Measurements from ENCODE around the gene TUFT1. TPM values are rescaled to one million over a fixed set of nuclear protein-coding genes. Genes with fewer than 3 reads are reported as not detected.

Gene TUFT1
- total RNA-seq, 1 donor from 2014 or later = 16.0 TPM

DNA sequence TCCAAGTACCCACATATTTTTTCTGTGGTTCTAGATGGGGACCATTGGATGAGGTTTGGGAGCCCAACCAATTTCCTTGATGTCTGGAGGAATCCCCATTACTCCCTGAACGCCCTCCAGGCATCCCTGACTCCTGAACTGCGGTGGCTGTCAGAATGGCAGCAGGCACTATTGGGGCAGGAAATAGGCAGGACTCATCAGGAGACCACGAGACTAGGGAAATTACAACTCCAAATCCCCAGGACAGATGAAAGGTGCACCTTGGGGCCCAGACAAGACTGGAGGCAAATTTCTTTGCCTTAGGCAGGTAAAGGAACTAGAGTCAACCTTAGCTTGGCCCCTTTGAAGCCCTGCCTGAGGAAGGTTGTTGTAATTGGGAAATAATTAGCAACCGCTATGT lies 27.8 kb upstream of the TUFT1 start:
- H3K4me3 ChIP-seq = peak overlapping the region; percentile 58 to 64
- H3K9me3 ChIP-seq = no peaks in the 10 kb centered on the region
- no peak for DNase-seq (ENCODE audit: extremely low spot score in 2 of 2)
- intact Hi-C loops (cut with DNase I) = no loop called here
- no peaks in the 10 kb centered on the region for H3K27me3 ChIP-seq
- H3K4me1 ChIP-seq = peaks cover 27% of the 10 kb centered on the region
- TF ChIP-seq POLR2AphosphoS5 (IDR thresholded peaks at IDR 0.05; ENCODE audit: insufficient read depth in 1 of 2, low read depth in 1 of 2) (no peak), POLR2A (IDR thresholded peaks at IDR 0.05) (no peak)
- TF ChIP-seq, protein P1, sequence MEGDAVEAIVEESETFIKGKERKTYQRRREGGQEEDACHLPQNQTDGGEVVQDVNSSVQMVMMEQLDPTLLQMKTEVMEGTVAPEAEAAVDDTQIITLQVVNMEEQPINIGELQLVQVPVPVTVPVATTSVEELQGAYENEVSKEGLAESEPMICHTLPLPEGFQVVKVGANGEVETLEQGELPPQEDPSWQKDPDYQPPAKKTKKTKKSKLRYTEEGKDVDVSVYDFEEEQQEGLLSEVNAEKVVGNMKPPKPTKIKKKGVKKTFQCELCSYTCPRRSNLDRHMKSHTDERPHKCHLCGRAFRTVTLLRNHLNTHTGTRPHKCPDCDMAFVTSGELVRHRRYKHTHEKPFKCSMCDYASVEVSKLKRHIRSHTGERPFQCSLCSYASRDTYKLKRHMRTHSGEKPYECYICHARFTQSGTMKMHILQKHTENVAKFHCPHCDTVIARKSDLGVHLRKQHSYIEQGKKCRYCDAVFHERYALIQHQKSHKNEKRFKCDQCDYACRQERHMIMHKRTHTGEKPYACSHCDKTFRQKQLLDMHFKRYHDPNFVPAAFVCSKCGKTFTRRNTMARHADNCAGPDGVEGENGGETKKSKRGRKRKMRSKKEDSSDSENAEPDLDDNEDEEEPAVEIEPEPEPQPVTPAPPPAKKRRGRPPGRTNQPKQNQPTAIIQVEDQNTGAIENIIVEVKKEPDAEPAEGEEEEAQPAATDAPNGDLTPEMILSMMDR (IDR thresholded peaks at IDR 0.05) = no peak
- H3K36me3 ChIP-seq = no peaks in the 10 kb centered on the region
- no peak overlapping the region for H3K27ac ChIP-seq

GRCh38 chr1:151512801-151513625 lies 27.1 kb upstream of the TUFT1 start:
- TF ChIP-seq, protein P1 (IDR thresholded peaks at IDR 0.05) = no peak
- TF ChIP-seq POLR2AphosphoS5 (IDR thresholded peaks at IDR 0.05; ENCODE audit: insufficient read depth in 1 of 2, low read depth in 1 of 2) = peak in 1 of 2 donors; percentile 3
- H3K9me3 ChIP-seq = no peaks in the 10 kb centered on the region
- intact Hi-C loops (cut with DNase I) = no loop called here
- DNase-seq (ENCODE audit: extremely low spot score in 2 of 2) = no peak
- no peak overlapping the region for H3K4me3 ChIP-seq
- no peaks in the 10 kb centered on the region for H3K36me3 ChIP-seq
- no peaks in the 10 kb centered on the region for H3K27me3 ChIP-seq
- peaks cover 27% of the 10 kb centered on the region for H3K4me1 ChIP-seq
- H3K27ac ChIP-seq = no peak overlapping the region

- H3K27ac ChIP-seq = no peak overlapping the region
- peaks cover 27% of the 10 kb centered on the region for H3K4me1 ChIP-seq
- H3K36me3 ChIP-seq = no peaks in the 10 kb centered on the region
- H3K4me3 ChIP-seq = no peak overlapping the region
- intact Hi-C loops (cut with DNase I) = no loop called here
- no peak for DNase-seq (ENCODE audit: extremely low spot score in 2 of 2)
- H3K9me3 ChIP-seq = no peaks in the 10 kb centered on the region
- TF ChIP-seq POLR2A (IDR thresholded peaks at IDR 0.05) (no peak), POLR2AphosphoS5 (IDR thresholded peaks at IDR 0.05; ENCODE audit: insufficient read depth in 1 of 2, low read depth in 1 of 2) (no peak)
- TF ChIP-seq, protein P1 (IDR thresholded peaks at IDR 0.05) = no peak
- H3K27me3 ChIP-seq = no peaks in the 10 kb centered on the region
These were observed 26.4 kb upstream of the TUFT1 start for GRCh38 chr1:151513626-151514121.

DNA sequence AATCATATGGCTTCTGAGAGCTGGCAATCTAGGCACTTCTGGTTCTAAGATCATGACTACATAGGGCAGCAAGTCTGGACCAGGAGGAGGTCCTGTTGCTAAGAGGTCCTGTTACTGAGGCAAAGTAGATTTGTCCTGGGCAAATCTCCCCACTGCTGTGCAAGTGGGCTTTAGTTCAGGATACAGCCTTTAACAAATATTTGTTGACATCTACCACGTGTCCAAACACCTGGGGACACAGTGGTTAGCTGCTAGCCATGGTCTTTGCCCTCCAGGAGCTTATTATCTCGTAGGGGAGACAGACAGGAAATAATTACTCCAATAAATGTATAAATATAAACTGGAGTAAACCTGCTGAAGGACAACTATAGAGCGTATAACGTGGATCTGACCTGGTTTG lies 25.7 kb upstream of the TUFT1 start:
- peaks cover 27% of the 10 kb centered on the region for H3K4me1 ChIP-seq
- TF ChIP-seq, protein P1 (IDR thresholded peaks at IDR 0.05) = no peak
- TF ChIP-seq POLR2AphosphoS5 (IDR thresholded peaks at IDR 0.05; ENCODE audit: insufficient read depth in 1 of 2, low read depth in 1 of 2) (no peak), POLR2A (IDR thresholded peaks at IDR 0.05) (no peak)
- no peaks in the 10 kb centered on the region for H3K36me3 ChIP-seq
- DNase-seq (ENCODE audit: extremely low spot score in 2 of 2) = no peak
- no peak overlapping the region for H3K27ac ChIP-seq
- no peaks in the 10 kb centered on the region for H3K9me3 ChIP-seq
- no peaks in the 10 kb centered on the region for H3K27me3 ChIP-seq
- intact Hi-C loops (cut with DNase I) = no loop called here
- no peak overlapping the region for H3K4me3 ChIP-seq

GRCh38 chr1:151515265-151515664 lies 24.8 kb upstream of the TUFT1 start:
- Histone ChIP-seq H3K36me3 (no peaks in the 10 kb centered on the region), H3K27ac (no peak overlapping the region), H3K4me1 (peaks cover 26% of the 10 kb centered on the region), H3K9me3 (no peaks in the 10 kb centered on the region), H3K27me3 (no peaks in the 10 kb centered on the region), H3K4me3 (no peak overlapping the region)
- DNase-seq (ENCODE audit: extremely low spot score in 2 of 2) = no peak
- intact Hi-C loops (cut with DNase I) = no loop called here
- TF ChIP-seq, protein P1 (IDR thresholded peaks at IDR 0.05) = no peak
- TF ChIP-seq POLR2AphosphoS5 (IDR thresholded peaks at IDR 0.05; ENCODE audit: insufficient read depth in 1 of 2, low read depth in 1 of 2) = no peak
- no peak for TF ChIP-seq POLR2A (IDR thresholded peaks at IDR 0.05)

Measured in vagina (tissue), 2 donors.